ENCODE measurements around the gene CAMK2N2. TPM values are rescaled to one million over a fixed set of nuclear protein-coding genes. Genes with fewer than 3 reads are reported as not detected.

The CAMK2N2 gene
- total and polyA plus RNA-seq, 2 experiments from 2014 or later, result 0.11 TPM; not detected in 1

GRCh38 chr3:184241447-184242296, 19.7 kb downstream of the CAMK2N2 start:
- Histone ChIP-seq H4K20me1 (ENCODE audit: insufficient read depth) (no peaks in the 10 kb centered on the region), H3K4me3 (no peak overlapping the region), H3K4me1 (ENCODE audit: insufficient read depth) (no peaks in the 10 kb centered on the region), H3K9me2 (ENCODE audit: insufficient read depth) (no peaks in the 10 kb centered on the region), H3K36me3 (ENCODE audit: low read depth) (no peaks in the 10 kb centered on the region), H3K79me2 (ENCODE audit: insufficient read depth) (peaks cover 10% of the 10 kb centered on the region; the same call in 1 of the 2 replicates), H3K9ac (no peak overlapping the region), H2AFZ (no peak overlapping the region), H3F3A (ENCODE audit: insufficient read depth) (no peaks in the 10 kb centered on the region), H3K27me3 (replicated peaks; ENCODE audit: insufficient read depth) (no peaks in the 10 kb centered on the region), H3K9me3 (ENCODE audit: low read depth) (no peaks in the 10 kb centered on the region), H3K4me2 (ENCODE audit: unreplicated experiment) (no peak overlapping the region), H3K27ac (no peak overlapping the region)
- in situ Hi-C loops (cut with MboI), result no loop called here
- peak; percentile 54 for DNase-seq
- WGBS, 2 experiments (ENCODE audit: low coverage in 1 of 2, low lambda C conversion rate in 2 of 2, missing lambda C conversion rate in 2 of 2), result 18 to 33% methylated on average over 36 of the region's 46 CpGs
- TF ChIP-seq EZH2 (IDR thresholded peaks at IDR 0.05; ENCODE audit: insufficient read depth, poor library complexity, severe bottlenecking), result no peak
- no peak for TF ChIP-seq EZH2phosphoT487 (IDR thresholded peaks at IDR 0.05; ENCODE audit: insufficient read depth, low read depth)

DNA sequence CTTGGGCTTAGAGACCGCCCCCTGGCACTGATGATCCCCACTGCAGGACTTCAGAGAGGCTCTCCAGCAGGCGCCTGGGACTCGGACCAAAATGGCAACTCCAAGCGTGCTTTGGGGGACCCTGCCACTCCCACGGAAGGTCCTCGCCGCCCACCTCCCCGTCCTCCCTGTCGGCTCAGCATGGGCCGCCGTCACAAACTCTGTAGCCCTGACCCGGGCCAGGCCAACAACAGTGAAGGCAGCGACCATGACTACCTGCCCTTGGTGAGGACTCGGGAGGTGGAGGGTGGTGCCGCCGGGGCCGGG, 20.3 kb downstream of the CAMK2N2 start:
- Histone ChIP-seq H4K20me1 (ENCODE audit: insufficient read depth) (no peaks in the 10 kb centered on the region), H3K27me3 (replicated peaks; ENCODE audit: insufficient read depth) (no peaks in the 10 kb centered on the region), H3K9me2 (ENCODE audit: insufficient read depth) (no peaks in the 10 kb centered on the region), H3K4me1 (ENCODE audit: insufficient read depth) (no peaks in the 10 kb centered on the region), H3K4me2 (ENCODE audit: unreplicated experiment) (no peak overlapping the region), H2AFZ (no peak overlapping the region), H3K27ac (no peak overlapping the region), H3K4me3 (no peak overlapping the region), H3K36me3 (ENCODE audit: low read depth) (no peaks in the 10 kb centered on the region), H3K79me2 (ENCODE audit: insufficient read depth) (peaks cover 5% of the 10 kb centered on the region; the same call in 1 of the 2 replicates), H3F3A (ENCODE audit: insufficient read depth) (no peaks in the 10 kb centered on the region), H3K9me3 (ENCODE audit: low read depth) (no peaks in the 10 kb centered on the region), H3K9ac (no peak overlapping the region)
- in situ Hi-C loops (cut with MboI), result no loop called here
- TF ChIP-seq EZH2 (IDR thresholded peaks at IDR 0.05; ENCODE audit: insufficient read depth, poor library complexity, severe bottlenecking) (no peak), EZH2phosphoT487 (IDR thresholded peaks at IDR 0.05; ENCODE audit: insufficient read depth, low read depth) (no peak)
- DNase-seq, result no peak
- WGBS, 2 experiments (ENCODE audit: low coverage in 1 of 2, low lambda C conversion rate in 2 of 2, missing lambda C conversion rate in 2 of 2), result 37 to 38% methylated on average over 15 to 16 of the region's 17 CpGs

- Histone ChIP-seq H3K9me3 (ENCODE audit: low read depth) (no peaks in the 10 kb centered on the region), H3K4me2 (ENCODE audit: unreplicated experiment) (no peak overlapping the region), H3K27me3 (replicated peaks; ENCODE audit: insufficient read depth) (no peaks in the 10 kb centered on the region), H3K9me2 (ENCODE audit: insufficient read depth) (no peaks in the 10 kb centered on the region), H4K20me1 (ENCODE audit: insufficient read depth) (no peaks in the 10 kb centered on the region), H2AFZ (no peak overlapping the region), H3K4me1 (ENCODE audit: insufficient read depth) (no peaks in the 10 kb centered on the region), H3F3A (ENCODE audit: insufficient read depth) (no peaks in the 10 kb centered on the region), H3K4me3 (no peak overlapping the region), H3K79me2 (ENCODE audit: insufficient read depth) (no peaks in the 10 kb centered on the region), H3K9ac (no peak overlapping the region), H3K36me3 (ENCODE audit: low read depth) (no peaks in the 10 kb centered on the region), H3K27ac (no peak overlapping the region)
- in situ Hi-C loops (cut with MboI), result no loop called here
- TF ChIP-seq EZH2phosphoT487 (IDR thresholded peaks at IDR 0.05; ENCODE audit: insufficient read depth, low read depth) (no peak), EZH2 (IDR thresholded peaks at IDR 0.05; ENCODE audit: insufficient read depth, poor library complexity, severe bottlenecking) (no peak)
- 77 to 82% methylated on average over 4 of the region's 4 CpGs for WGBS, 2 experiments (ENCODE audit: low coverage in 1 of 2, low lambda C conversion rate in 2 of 2, missing lambda C conversion rate in 2 of 2)
- peak; percentile 58 for DNase-seq
These were observed 20.8 kb downstream of the CAMK2N2 start for GRCh38 chr3:184240384-184241140.

GRCh38 chr3:184239708-184240107, 21.6 kb downstream of the CAMK2N2 start:
- no peak overlapping the region for H2AFZ ChIP-seq
- H3F3A ChIP-seq (ENCODE audit: insufficient read depth), result no peaks in the 10 kb centered on the region
- no peak overlapping the region for H3K4me2 ChIP-seq (ENCODE audit: unreplicated experiment)
- no peak for TF ChIP-seq EZH2phosphoT487 (IDR thresholded peaks at IDR 0.05; ENCODE audit: insufficient read depth, low read depth)
- no peak for TF ChIP-seq EZH2 (IDR thresholded peaks at IDR 0.05; ENCODE audit: insufficient read depth, poor library complexity, severe bottlenecking)
- no peak overlapping the region for H3K4me3 ChIP-seq
- H3K79me2 ChIP-seq (ENCODE audit: insufficient read depth), result no peaks in the 10 kb centered on the region
- no peaks in the 10 kb centered on the region for H4K20me1 ChIP-seq (ENCODE audit: insufficient read depth)
- H3K27me3 ChIP-seq (replicated peaks; ENCODE audit: insufficient read depth), result no peaks in the 10 kb centered on the region
- H3K36me3 ChIP-seq (ENCODE audit: low read depth), result no peaks in the 10 kb centered on the region
- H3K27ac ChIP-seq, result no peak overlapping the region
- H3K4me1 ChIP-seq (ENCODE audit: insufficient read depth), result no peaks in the 10 kb centered on the region
- H3K9ac ChIP-seq, result no peak overlapping the region
- in situ Hi-C loops (cut with MboI), result no loop called here
- no peaks in the 10 kb centered on the region for H3K9me2 ChIP-seq (ENCODE audit: insufficient read depth)
- H3K9me3 ChIP-seq (ENCODE audit: low read depth), result no peaks in the 10 kb centered on the region
- WGBS, 2 experiments (ENCODE audit: low coverage in 1 of 2, low lambda C conversion rate in 2 of 2, missing lambda C conversion rate in 2 of 2), result 54 to 63% methylated on average over 6 to 7 of the region's 7 CpGs
- DNase-seq, result no peak
